ENCODE results near the gene ITCH. TPM values are rescaled to one million over a fixed set of nuclear protein-coding genes. Genes with fewer than 3 reads are reported as not detected.

Gene ITCH
- total RNA-seq, 1 experiment from 2014 or later = 78.8 TPM

DNA sequence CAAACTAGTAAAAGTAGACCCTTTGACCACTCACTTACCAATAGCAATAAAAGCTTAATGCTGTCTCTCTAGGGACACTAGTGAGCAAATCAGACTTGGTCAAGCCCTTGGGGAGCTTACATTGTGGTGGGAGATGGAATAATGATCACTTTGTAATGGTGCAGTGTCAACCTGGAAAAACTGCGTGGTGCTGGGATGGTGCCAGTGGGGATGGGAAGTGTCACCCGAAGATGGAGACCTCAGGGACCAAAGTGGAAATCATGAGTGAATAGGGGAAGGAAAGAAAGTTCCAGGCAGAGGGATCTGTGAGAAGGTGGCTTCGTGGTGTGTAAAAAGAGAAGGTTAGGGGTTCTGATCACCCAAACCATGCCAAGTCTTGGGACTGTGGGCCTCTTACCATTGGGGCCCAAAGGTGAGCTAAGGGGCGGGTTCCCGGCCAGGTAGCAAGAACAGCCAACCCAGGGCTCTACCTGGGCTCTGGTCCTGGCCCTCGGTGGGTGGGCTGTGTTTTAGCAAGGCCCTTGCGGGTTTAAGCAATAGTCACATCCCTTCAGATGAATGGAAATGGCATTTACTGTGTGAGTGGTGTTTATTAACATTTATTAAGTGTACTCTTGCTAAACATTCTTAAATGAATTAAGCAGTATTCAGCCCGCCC lies 168.7 kb downstream of the ITCH start:
- CTCF ChIA-PET = no interaction called here
- TF ChIP-seq MAX (IDR thresholded peaks at IDR 0.05) (no peak), ZNF274 (IDR thresholded peaks at IDR 0.05; ENCODE audit: low read depth, low read length) (no peak), CEBPB (IDR thresholded peaks at IDR 0.05; ENCODE audit: low read depth) (no peak), ZBTB33 (IDR thresholded peaks at IDR 0.05; ENCODE audit: extremely low read depth, insufficient replicate concordance, low read length) (no peak), ZFX (IDR thresholded peaks at IDR 0.05) (no peak), YY1 (IDR thresholded peaks at IDR 0.05; ENCODE audit: extremely low read depth, insufficient replicate concordance, low read depth, low read length) (no peak), JUND (IDR thresholded peaks at IDR 0.05) (no peak), CTCF (IDR thresholded peaks at IDR 0.05 in 2 of 3, conservative IDR thresholded peaks at IDR 0.05 in 1 of 3; ENCODE audit: borderline replicate concordance in 1 of 3, insufficient read depth in 1 of 3, low read depth in 2 of 3, low read length in 2 of 3) (no peak), EZH2phosphoT487 (IDR thresholded peaks at IDR 0.05; ENCODE audit: borderline replicate concordance) (no peak), EGR1 (IDR thresholded peaks at IDR 0.05; ENCODE audit: low read depth) (no peak), SIN3A (IDR thresholded peaks at IDR 0.05; ENCODE audit: low read depth) (no peak), EZH2 (IDR thresholded peaks at IDR 0.05) (no peak)
- TF ChIP-seq, protein P1, sequence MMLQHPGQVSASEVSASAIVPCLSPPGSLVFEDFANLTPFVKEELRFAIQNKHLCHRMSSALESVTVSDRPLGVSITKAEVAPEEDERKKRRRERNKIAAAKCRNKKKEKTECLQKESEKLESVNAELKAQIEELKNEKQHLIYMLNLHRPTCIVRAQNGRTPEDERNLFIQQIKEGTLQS (IDR thresholded peaks at IDR 0.05) = no peak
- ATAC-seq (no peak), DNase-seq (ENCODE audit: low read depth, low spot score) (no peak)
- no peak overlapping the region for H3K27ac ChIP-seq (ENCODE audit: low read depth, low read length)
- no peak overlapping the region for H3K4me2 ChIP-seq (ENCODE audit: low read length)
- H3K27me3 ChIP-seq (ENCODE audit: insufficient read depth, low read length) = no peaks in the 10 kb centered on the region
- H4K20me1 ChIP-seq (ENCODE audit: insufficient read depth) = no peaks in the 10 kb centered on the region
- H3K9me2 ChIP-seq (ENCODE audit: insufficient read depth) = no peaks in the 10 kb centered on the region
- RAD21 ChIA-PET (ENCODE audit: low non-redundant PET in 1 of 2, low total read pairs in 2 of 2, uncharacterized antibody in 2 of 2, unreplicated experiment in 2 of 2) = interaction anchor here in 1 of 2 experiments (0.6 kb wide), 1 partner anchor 178 kb away, joined by 3 read pairs; no protein-coding TSS in a partner anchor
- H3K4me3 ChIP-seq (replicated peaks in 1 of 2; ENCODE audit: low read depth in 1 of 2, low read length in 2 of 2) = no peak overlapping the region
- H2AFZ ChIP-seq (ENCODE audit: low read depth, low read length, poor library complexity, severe bottlenecking) = no peak overlapping the region
- H3K9ac ChIP-seq (ENCODE audit: low read length) = no peak overlapping the region
- intact Hi-C loops (cut with micrococcal nuclease) = no loop called here
- H3K79me2 ChIP-seq (ENCODE audit: insufficient read depth, low read length) = peaks cover 25% of the 10 kb centered on the region
- no TSS peak for BruUV-seq (replicated peaks)
- POLR2A ChIA-PET = no interaction called here
- peaks cover 4 to 5% of the 10 kb centered on the region in 2 experiments for H3K4me1 ChIP-seq (ENCODE audit: control insufficient read depth in 1 of 2, insufficient read depth in 2 of 2, low read length in 2 of 2)
- peaks cover 21 to 52% of the 10 kb centered on the region in 2 experiments for H3K36me3 ChIP-seq (ENCODE audit: control insufficient read depth in 1 of 2, insufficient read depth in 2 of 2, low read length in 2 of 2)
- no peaks in the 10 kb centered on the region for H3K9me3 ChIP-seq (ENCODE audit: control insufficient read depth in 1 of 2, insufficient read depth in 1 of 2, low read depth in 1 of 2, low read length in 2 of 2)
